Measurements from ENCODE around the gene FBL. TPM values are rescaled to one million over a fixed set of nuclear protein-coding genes. Genes with fewer than 3 reads are reported as not detected.

Gene FBL
- total RNA-seq, 1 experiment from 2014 or later: 186 TPM

- Histone ChIP-seq H3K27ac (ENCODE audit: low read length) (no peak overlapping the region), H3K27me3 (ENCODE audit: low read length) (no peaks in the 10 kb centered on the region), H3K4me1 (ENCODE audit: insufficient read depth, low read length) (no peaks in the 10 kb centered on the region), H3K9ac (ENCODE audit: low read length) (no peak overlapping the region), H3K9me2 (replicated peaks; ENCODE audit: low read length) (no peaks in the 10 kb centered on the region), H3K36me3 (ENCODE audit: low read depth, low read length) (no peaks in the 10 kb centered on the region), H3K4me2 (ENCODE audit: low read length) (no peak overlapping the region), H4K20me1 (ENCODE audit: low read length) (no peaks in the 10 kb centered on the region), H3K79me2 (ENCODE audit: low read length) (0 out of 2 replicates have a peak, but pooled peaks cover 3% of the 10 kb centered on the region), H3F3A (ENCODE audit: low read length, unreplicated experiment) (no peaks in the 10 kb centered on the region), H3K4me3 (ENCODE audit: low read length) (no peak overlapping the region), H2AFZ (ENCODE audit: low read length) (no peak overlapping the region), H3K9me3 (ENCODE audit: low read length) (no peaks in the 10 kb centered on the region)
- CTCF ChIA-PET: no interaction called here
- ATAC-seq (no peak), DNase-seq (no peak)
- POLR2A ChIA-PET (ENCODE audit: unreplicated experiment): no interaction called here
- TF ChIP-seq EZH2 (IDR thresholded peaks at IDR 0.05; ENCODE audit: low read length, unreplicated experiment): no peak
- no peak for TF ChIP-seq EZH2phosphoT487 (IDR thresholded peaks at IDR 0.05; ENCODE audit: borderline replicate concordance, low read length)
- no peak for TF ChIP-seq CTCF (conservative IDR thresholded peaks at IDR 0.05; ENCODE audit: low read depth, low read length)
- no TSS peak for BruUV-seq (replicated peaks)
- intact Hi-C loops (cut with micrococcal nuclease): no loop called here
Observed at GRCh38 chr19:39820696-39821095, 25.5 kb downstream of the FBL start.

DNA sequence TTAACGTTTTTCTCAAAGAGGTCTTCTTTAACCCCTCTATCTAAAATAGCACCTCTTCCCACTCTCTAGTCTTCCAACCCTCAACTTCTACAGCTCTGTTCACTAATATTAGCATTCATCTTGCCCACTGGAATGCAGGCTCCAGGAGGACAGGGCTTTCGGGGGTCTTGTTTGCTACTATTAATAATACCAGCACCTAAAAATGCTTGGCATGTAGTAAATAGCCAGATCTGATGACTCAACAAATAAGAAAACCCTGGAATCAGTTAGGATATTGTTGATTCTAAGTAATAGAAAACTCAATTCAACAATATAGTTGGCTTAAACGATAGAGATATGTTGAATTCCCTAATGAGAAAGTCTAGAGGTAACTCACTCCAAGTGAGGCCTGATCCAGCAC is 26.4 kb downstream of the FBL start:
- H3F3A ChIP-seq (ENCODE audit: low read length, unreplicated experiment): no peaks in the 10 kb centered on the region
- no peak overlapping the region for H3K9ac ChIP-seq (ENCODE audit: low read length)
- no peak overlapping the region for H3K4me3 ChIP-seq (ENCODE audit: low read length)
- DNase-seq: no peak
- no peaks in the 10 kb centered on the region for H4K20me1 ChIP-seq (ENCODE audit: low read length)
- BruUV-seq (replicated peaks): no TSS peak
- TF ChIP-seq CTCF (conservative IDR thresholded peaks at IDR 0.05; ENCODE audit: low read depth, low read length): no peak
- TF ChIP-seq EZH2phosphoT487 (IDR thresholded peaks at IDR 0.05; ENCODE audit: borderline replicate concordance, low read length): no peak
- no peak for TF ChIP-seq EZH2 (IDR thresholded peaks at IDR 0.05; ENCODE audit: low read length, unreplicated experiment)
- no peaks in the 10 kb centered on the region for H3K4me1 ChIP-seq (ENCODE audit: insufficient read depth, low read length)
- no peaks in the 10 kb centered on the region for H3K27me3 ChIP-seq (ENCODE audit: low read length)
- no peak for ATAC-seq
- intact Hi-C loops (cut with micrococcal nuclease): no loop called here
- ChIA-PET CTCF (no interaction called here), POLR2A (ENCODE audit: unreplicated experiment) (no interaction called here)
- no peaks in the 10 kb centered on the region for H3K36me3 ChIP-seq (ENCODE audit: low read depth, low read length)
- H2AFZ ChIP-seq (ENCODE audit: low read length): no peak overlapping the region
- no peak overlapping the region for H3K4me2 ChIP-seq (ENCODE audit: low read length)
- no peaks in the 10 kb centered on the region for H3K9me3 ChIP-seq (ENCODE audit: low read length)
- H3K79me2 ChIP-seq (ENCODE audit: low read length): 0 out of 2 replicates have a peak, but pooled peaks cover 3% of the 10 kb centered on the region
- H3K27ac ChIP-seq (ENCODE audit: low read length): no peak overlapping the region
- H3K9me2 ChIP-seq (replicated peaks; ENCODE audit: low read length): no peaks in the 10 kb centered on the region

GRCh38 chr19:39818626-39819097 is 27.5 kb downstream of the FBL start:
- POLR2A ChIA-PET (ENCODE audit: unreplicated experiment): no interaction called here
- ATAC-seq: no peak
- no peak overlapping the region for H2AFZ ChIP-seq (ENCODE audit: low read length)

More at GRCh38 chr19:39818626-39819097, 27.5 kb downstream of the FBL start:
- BruUV-seq (replicated peaks): no TSS peak
- CTCF ChIA-PET: no interaction called here
- Histone ChIP-seq H3K79me2 (ENCODE audit: low read length) (0 out of 2 replicates have a peak, but pooled peaks cover under 1% of the 10 kb centered on the region), H3K4me3 (ENCODE audit: low read length) (no peak overlapping the region), H3K36me3 (ENCODE audit: low read depth, low read length) (no peaks in the 10 kb centered on the region), H3K27me3 (ENCODE audit: low read length) (no peaks in the 10 kb centered on the region), H3K4me1 (ENCODE audit: insufficient read depth, low read length) (no peaks in the 10 kb centered on the region), H3K9me2 (replicated peaks; ENCODE audit: low read length) (no peaks in the 10 kb centered on the region), H3K4me2 (ENCODE audit: low read length) (no peak overlapping the region), H4K20me1 (ENCODE audit: low read length) (no peaks in the 10 kb centered on the region), H3K9me3 (ENCODE audit: low read length) (no peaks in the 10 kb centered on the region), H3K9ac (ENCODE audit: low read length) (no peak overlapping the region), H3K27ac (ENCODE audit: low read length) (no peak overlapping the region), H3F3A (ENCODE audit: low read length, unreplicated experiment) (no peaks in the 10 kb centered on the region)
- TF ChIP-seq CTCF (conservative IDR thresholded peaks at IDR 0.05; ENCODE audit: low read depth, low read length) (no peak), EZH2phosphoT487 (IDR thresholded peaks at IDR 0.05; ENCODE audit: borderline replicate concordance, low read length) (no peak), EZH2 (IDR thresholded peaks at IDR 0.05; ENCODE audit: low read length, unreplicated experiment) (no peak)
- intact Hi-C loops (cut with micrococcal nuclease): no loop called here
- no peak for DNase-seq

Data from PC-3 (cell line).